GOT3 (cell line): ENCODE results near the gene MAX.
"Not testable (repeated sequence)": the region's sequence is repeated elsewhere in the genome, so short reads cannot be mapped to it uniquely, and the experiment has no call there.

Source experiments
- DNase-seq: peaks from one replicate; lab custom pipeline; 2025; ENCODE audit warnings: mixed read lengths; lab: John Stamatoyannopoulos, UW

The MAX gene

DNA sequence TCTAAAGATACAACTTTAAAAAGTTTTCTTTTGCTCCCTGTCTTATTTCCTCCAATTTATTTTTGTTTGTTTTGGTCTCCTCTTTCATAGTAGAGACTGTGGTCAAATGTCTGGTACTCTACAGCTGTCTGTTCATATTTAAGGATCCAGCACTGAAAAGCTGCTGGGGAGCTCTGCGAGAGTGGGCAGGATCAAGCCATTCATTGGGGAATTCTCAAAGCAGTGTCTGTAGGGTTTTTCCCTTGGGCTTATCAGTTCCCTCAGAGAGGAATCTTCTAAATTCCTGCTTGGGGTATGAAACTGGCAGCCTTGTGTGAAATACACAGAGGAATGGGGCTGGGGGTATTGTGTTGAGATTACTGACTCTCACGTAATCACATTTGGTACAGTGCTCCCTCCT is 63.4 kb downstream of the MAX start:
- no peak for DNase-seq

DNA sequence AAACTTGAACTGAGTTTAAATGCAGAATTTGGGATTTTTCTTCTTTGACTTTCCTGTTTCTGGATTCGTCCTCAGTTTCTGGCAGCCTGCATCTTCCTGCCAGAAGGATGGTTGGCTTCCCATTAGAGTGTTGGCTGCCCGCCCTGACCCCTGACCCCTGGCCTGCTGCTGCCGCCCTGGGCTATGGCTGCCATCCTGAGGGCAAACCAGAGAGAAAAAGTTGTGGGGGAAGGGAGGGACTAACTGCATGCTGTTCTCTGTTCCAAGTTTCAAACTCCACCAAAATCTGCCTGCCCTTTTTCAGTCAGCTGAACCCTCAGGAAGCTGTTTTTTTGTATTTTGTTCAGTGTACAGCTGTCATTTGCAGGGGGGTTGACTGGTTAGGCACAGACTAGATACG is 67.3 kb downstream of the MAX start:
- DNase-seq = no peak

DNA sequence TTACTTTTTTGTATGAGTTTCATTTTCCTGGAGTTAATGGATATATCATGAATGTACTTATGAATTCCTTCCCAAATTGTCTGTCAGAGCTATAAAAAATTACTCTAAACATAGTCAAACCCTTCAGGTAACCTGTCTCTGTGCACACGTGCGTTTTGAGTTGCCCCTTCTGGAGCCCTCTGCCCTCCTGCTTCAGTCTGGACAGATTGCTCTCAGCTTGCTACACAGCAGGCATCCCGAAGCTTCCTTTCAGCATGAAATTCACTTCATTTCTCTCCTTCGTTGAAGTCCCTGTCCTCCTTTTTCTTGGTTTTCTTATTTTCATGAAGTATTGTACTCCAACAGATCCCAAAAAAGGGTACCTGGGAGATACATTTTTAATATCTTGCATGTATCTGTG is 68.3 kb downstream of the MAX start:
- DNase-seq = no peak

DNA sequence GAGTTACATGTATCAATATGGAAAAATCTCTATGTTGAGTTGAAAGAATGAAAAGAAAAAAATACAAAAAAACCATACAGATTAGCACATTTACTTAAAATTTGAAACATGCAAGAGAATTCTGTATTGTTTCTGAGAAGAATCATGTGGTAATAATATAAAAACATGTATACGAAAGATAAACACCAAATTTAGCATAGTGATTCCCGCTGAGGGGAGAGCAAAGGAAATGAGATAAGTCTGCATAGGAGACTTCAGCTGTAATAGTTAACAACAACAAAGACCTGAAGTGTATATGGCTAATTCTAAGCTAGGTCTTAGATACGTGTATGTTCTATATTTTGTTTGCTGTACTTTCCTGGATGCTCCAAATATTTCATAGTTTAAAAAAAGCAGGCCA is 69.1 kb downstream of the MAX start:
- no peak for DNase-seq

DNA sequence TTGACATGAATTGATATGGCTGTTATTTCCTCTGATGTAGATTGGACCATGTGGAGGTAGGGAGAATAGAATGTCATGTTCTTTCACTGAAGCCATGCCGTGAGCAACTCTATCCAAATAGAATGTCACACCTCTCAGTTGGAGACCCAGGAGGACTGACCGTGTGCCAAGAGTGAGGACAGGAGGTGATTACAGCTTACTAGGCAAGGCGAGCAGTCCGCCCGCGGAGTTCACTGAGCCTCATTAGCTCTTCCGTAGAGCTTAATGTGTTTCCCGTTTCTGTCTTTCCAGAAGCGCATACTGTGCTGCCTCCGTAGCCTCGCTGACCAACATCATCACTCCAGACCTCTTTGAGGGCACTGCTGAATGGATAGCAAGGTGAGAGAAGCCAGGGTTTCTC is 70.0 kb downstream of the MAX start:
- DNase-seq = no peak

DNA sequence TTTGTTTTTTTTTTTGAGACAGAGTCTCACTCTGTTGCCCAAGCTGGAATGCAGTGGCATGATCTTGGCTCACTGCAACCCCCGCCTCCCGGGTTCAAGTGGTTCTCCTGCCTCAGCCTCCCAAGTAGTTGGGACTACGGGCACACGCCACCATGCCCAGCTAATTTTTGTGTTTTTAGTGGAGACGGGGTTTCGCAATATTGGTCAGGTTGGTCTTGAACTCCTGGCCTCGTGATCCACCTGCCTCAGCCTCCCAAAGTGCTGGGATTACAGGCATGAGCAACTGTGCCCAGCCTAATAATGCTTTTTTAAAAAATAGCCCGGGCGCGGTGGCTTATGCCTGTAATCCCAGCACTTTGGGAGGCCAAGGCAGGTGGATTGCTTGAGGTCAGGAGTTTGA is 71.0 kb downstream of the MAX start:
- DNase-seq = not testable (repeated sequence)

DNA sequence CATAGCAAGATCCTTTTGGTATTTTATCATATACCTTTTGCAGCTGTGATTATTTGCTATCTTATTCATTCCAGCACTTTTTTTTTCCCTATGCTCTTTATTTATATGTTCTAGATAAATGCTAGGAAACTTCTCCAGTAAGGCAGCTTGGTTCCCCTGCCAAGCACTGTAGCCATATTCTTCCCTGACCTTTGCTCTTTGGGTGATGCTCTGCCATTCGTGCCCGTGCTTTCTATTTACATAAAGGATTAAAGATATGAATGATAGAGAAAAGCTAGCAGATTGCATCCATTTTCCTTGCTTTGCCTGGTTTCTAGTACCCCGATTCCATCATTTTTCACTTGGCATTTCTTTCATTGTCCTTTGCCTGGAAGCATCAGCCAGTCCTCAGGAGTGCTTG is 73.4 kb downstream of the MAX start:
- no peak for DNase-seq

DNA sequence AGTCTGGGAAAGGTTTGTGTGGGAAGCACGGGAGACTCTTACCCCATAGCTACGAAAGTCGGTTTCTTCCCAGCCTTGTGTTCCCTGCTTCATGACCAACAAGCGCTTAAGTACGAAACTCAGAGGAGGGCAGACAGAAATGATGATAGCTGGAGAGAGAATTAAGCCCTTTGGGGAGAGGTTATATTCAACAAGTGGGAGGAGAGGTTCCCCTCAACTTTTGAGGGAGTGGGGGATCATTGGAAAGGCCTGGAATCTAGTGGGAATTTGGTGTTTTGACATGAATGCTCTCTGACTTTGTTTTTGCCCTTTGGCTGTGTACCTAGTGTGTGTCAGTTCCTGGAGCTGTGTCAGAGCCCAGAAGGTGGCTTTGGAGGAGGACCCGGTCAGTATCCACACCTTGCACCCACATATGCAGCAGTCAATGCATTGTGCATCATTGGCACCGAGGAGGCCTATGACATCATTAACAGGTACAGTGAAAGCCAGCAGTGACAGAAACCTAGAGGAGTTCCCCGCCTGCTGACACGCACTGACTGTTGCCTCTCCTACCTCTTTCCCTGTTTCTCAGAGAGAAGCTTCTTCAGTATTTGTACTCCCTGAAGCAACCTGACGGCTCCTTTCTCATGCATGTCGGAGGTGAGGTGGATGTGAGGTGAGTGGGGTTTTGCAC is 75.1 kb downstream of the MAX start:
- no peak for DNase-seq

DNA sequence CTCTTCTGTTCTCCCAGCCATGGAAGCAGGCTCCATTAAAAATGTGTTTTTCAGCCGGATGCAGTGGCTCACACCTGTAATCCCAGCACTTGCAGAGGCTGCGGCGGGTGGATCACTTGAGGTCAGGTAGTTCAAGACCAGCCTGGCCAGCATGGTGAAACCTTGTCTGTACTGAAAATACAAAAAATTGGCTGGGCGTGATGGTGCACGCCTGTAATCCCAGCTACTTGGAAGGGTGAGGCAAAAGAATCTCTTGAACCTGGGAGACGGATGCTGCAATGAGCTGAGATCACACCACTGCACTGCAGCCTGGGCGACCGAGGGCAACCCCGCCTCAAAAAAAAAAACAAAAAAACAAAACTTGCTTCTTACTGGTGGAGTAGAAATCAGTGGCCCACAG is 75.8 kb downstream of the MAX start:
- no peak for DNase-seq

DNA sequence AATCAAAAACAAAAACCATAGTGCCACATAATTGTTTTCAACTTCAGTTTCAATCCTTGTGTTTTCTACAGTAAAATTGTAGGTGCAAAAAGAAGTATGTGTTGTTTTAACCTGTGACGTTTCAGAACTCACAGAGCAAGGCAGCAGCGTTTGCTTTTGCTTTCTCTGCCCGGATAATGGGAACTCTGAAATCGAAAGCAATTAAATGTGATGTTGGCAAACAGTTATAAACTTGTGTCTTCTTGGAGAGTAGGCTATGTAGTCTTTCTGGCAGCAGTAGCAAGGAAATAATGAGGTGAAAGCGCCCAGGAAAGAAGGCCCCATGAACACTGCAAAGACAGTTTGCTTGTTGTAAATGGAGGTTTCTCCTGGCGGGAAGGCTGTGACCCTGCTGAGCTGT is 76.5 kb downstream of the MAX start:
- no peak for DNase-seq
